ENCODE data around the gene HSD3B7.

Gene HSD3B7

GRCh38 chr16:31031276-31031675 is 46.3 kb downstream of the HSD3B7 start:
- DNase-seq = no peak

- peak; percentile 96 for DNase-seq
These were observed 48.0 kb downstream of the HSD3B7 start, which contains the start of gene STX4 for GRCh38 chr16:31032736-31033708. STX4 (plus strand) TSS chr16:31033558; CDS start chr16:31033806, 248 bp downstream.

DNA sequence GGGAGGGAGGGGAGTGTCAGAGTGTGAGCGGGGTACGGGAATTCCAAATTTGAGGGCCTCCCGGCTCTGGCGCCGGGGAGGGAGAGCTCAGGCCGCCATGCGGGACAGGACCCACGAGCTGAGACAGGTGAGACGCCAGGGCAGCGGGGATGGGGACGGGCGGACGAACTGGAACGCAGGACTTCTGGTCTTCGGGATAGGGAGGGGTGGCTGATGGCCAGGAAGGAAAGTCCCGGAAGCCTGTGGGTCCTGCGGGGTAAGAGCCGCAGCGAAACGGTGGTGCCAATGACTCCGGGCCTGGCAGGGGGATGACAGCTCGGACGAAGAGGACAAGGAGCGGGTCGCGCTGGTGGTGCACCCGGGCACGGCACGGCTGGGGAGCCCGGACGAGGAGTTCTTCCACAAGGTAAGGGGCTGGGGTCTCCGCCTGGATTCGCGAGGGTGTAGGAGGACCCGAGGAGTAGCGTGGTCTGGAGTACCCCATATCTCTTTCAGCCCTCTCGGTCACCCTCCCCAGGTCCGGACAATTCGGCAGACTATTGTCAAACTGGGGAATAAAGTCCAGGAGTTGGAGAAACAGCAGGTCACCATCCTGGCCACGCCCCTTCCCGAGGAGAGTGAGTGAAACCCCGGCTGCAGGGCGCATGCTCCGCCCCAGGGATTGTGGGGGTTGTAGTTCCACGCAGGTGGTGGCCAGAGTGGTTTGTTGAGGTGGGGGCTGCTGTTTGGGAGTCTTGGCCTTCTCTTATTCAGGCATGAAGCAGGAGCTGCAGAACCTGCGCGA is 48.9 kb downstream of the HSD3B7 start:
- peak; percentile 61 for DNase-seq

GRCh38 chr16:31036691-31037090 is 51.7 kb downstream of the HSD3B7 start:
- DNase-seq = no peak
